Transverse colon (tissue), 4 donors: ENCODE measurements around the gene SLC26A4. TPM values are rescaled to one million over a fixed set of nuclear protein-coding genes. Genes with fewer than 3 reads are reported as not detected.

Experiments
- DNase-seq: peaks from one replicate; pipeline ENCODE4 v3.0.0-alpha.2; 2019
- H3K27ac ChIP-seq, 4 donors: fragments of 200-600 bp; sonication (generic); 2 replicates each; pipeline ENCODE4 v1.5.1; 2016 to 2018; ENCODE audit warnings: inconsistent platforms in 4 of 4
- H3K27me3 ChIP-seq: fragments of 200-600 bp; sonication (generic); 2 replicates; pipeline ENCODE4 v1.5.1; 2017; ENCODE audit warnings: inconsistent platforms
- H3K36me3 ChIP-seq, 4 donors: fragments of 200-600 bp; sonication (generic); 2 replicates each; pipeline ENCODE4 v1.5.1; 2017 to 2019; ENCODE audit warnings: inconsistent platforms in 4 of 4
- H3K4me1 ChIP-seq, 4 donors: fragments of 200-600 bp; sonication (generic); 2 replicates each; pipeline ENCODE4 v1.5.1; 2017 to 2020; ENCODE audit warnings: inconsistent platforms in 4 of 4
- H3K4me3 ChIP-seq, 4 donors: fragments of 200-600 bp; sonication (generic); 1 replicate in 1 of 4; 2 replicates in 3 of 4; pipeline versions ENCODE4 v1.5.1 to v1.6.1; 2017 to 2019; ENCODE audit warnings: inconsistent platforms in 4 of 4
- H3K9me3 ChIP-seq, 2 donors: fragments of 200-600 bp; sonication (generic); 2 replicates each; pipeline ENCODE4 v1.5.1; 2017 to 2019; ENCODE audit warnings: inconsistent platforms in 2 of 2
- EP300 ChIP-seq: sonication (generic); formaldehyde crosslinking; IDR thresholded peaks from one replicate; pipeline ENCODE4 v1.6.1; 2017; ENCODE audit warnings: antibody characterized with exemption, low read depth
- POLR2A ChIP-seq: fragments of 450-650 bp; IDR thresholded peaks from one replicate; pipeline ENCODE4 v1.6.1; 2016; ENCODE audit warnings: antibody characterized with exemption, mild to moderate bottlenecking, moderate library complexity
- POLR2AphosphoS5 ChIP-seq, 3 donors: sonication (generic); formaldehyde crosslinking; IDR thresholded peaks; one replicate each; pipeline ENCODE4 v1.6.1; 2016; ENCODE audit warnings: antibody characterized with exemption in 3 of 3
- WGBS, 2 donors: methylation state at CpG; one replicate each; pipeline ENCODE4 v1.1.5; 2018; ENCODE audit warnings: low coverage in 1 of 2; 5-methylcytosine and 5-hydroxymethylcytosine counted together
- in situ Hi-C, 4 donors: fragments of 200-750 bp; cut with MboI; loops; one replicate each; pipeline versions ENCODE4 v1.15.0 to v1.15.1; 2017; ENCODE audit warnings: low sequenced_read_pairs in 3 of 4, low pct_ligation_motif_present in 1 of 4, low pct_unique_long_range_greater_than_20kb in 1 of 4
- intact Hi-C: fragments of 100-400 bp; cut with DNase I; formaldehyde crosslinking; loops from one replicate; pipeline ENCODE4 v1.15.1; 2023; ENCODE audit warnings: low total_unique reads
- total RNA-seq, 4 donors: library from RNA; depleted of rRNA; stranded (reverse); fragments of >200 nt; gene quantifications; one replicate each; pipeline ENCODE4 v1.1.0, GENCODE V29; 2016
- TF ChIP-seq, protein P1 (sequence below), 5 experiments: fragments of 200-600 bp in 3 of 5; fragments of 450-650 bp in 2 of 5; sonication (generic) in 3 of 5; IDR thresholded peaks; 1 replicate in 2 of 5; 2 replicates in 3 of 5; pipeline ENCODE4 v1.5.1; 2016 to 2017; ENCODE audit warnings: antibody characterized with exemption in 5 of 5, inconsistent platforms in 3 of 5, mild to moderate bottlenecking in 2 of 5, moderate library complexity in 1 of 5

Gene SLC26A4
- total RNA-seq, 4 donors from 2014 or later, result 0.16 to 0.41 TPM; not detected in 2

DNA sequence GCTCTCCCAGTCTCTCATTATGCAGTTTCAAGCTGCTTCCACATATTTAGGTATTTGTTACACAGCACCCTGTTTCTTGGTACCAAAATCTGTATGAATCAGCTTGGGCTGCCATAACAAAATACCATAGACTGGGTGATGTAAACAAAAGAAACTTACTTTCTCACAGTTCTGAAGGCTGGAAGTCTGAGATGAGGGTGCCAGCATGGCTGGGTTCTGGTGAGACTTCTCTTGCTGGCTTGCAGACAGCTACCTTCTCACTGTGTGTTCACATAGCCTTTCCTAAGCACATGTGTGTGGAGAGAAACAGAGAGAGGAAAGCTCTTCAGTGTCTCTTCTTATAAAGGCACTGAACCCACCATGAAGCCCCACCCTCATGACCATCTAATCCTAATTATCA, 67.6 kb downstream of the SLC26A4 start:
- H3K4me1 ChIP-seq, result no peaks in the 10 kb centered on the region
- no peaks in the 10 kb centered on the region for H3K36me3 ChIP-seq
- TF ChIP-seq EP300 (no peak), POLR2A (no peak), POLR2AphosphoS5 (IDR thresholded peaks at IDR 0.05) (no peak)
- TF ChIP-seq, protein P1, sequence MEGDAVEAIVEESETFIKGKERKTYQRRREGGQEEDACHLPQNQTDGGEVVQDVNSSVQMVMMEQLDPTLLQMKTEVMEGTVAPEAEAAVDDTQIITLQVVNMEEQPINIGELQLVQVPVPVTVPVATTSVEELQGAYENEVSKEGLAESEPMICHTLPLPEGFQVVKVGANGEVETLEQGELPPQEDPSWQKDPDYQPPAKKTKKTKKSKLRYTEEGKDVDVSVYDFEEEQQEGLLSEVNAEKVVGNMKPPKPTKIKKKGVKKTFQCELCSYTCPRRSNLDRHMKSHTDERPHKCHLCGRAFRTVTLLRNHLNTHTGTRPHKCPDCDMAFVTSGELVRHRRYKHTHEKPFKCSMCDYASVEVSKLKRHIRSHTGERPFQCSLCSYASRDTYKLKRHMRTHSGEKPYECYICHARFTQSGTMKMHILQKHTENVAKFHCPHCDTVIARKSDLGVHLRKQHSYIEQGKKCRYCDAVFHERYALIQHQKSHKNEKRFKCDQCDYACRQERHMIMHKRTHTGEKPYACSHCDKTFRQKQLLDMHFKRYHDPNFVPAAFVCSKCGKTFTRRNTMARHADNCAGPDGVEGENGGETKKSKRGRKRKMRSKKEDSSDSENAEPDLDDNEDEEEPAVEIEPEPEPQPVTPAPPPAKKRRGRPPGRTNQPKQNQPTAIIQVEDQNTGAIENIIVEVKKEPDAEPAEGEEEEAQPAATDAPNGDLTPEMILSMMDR (IDR thresholded peaks at IDR 0.05), result no peak
- no peak for DNase-seq
- in situ Hi-C loops, result loop anchor here (10.0 to 25.0 kb wide), 6 partner anchors 159 to 541 kb away; partner anchors contain the start of genes COG5 (in 2 of the 4), DUS4L (in 2 of the 4), LAMB4 (in 2 of the 4) and DLD (in 1 of the 4)
- intact Hi-C loops, result loop anchor here (5.0 kb wide), 1 partner anchor 266 kb away; no protein-coding TSS in a partner anchor
- peaks cover 12% of the 10 kb centered on the region for H3K27me3 ChIP-seq
- H3K4me3 ChIP-seq, result no peak overlapping the region
- H3K9me3 ChIP-seq, result no peaks in the 10 kb centered on the region
- H3K27ac ChIP-seq, result no peak overlapping the region

DNA sequence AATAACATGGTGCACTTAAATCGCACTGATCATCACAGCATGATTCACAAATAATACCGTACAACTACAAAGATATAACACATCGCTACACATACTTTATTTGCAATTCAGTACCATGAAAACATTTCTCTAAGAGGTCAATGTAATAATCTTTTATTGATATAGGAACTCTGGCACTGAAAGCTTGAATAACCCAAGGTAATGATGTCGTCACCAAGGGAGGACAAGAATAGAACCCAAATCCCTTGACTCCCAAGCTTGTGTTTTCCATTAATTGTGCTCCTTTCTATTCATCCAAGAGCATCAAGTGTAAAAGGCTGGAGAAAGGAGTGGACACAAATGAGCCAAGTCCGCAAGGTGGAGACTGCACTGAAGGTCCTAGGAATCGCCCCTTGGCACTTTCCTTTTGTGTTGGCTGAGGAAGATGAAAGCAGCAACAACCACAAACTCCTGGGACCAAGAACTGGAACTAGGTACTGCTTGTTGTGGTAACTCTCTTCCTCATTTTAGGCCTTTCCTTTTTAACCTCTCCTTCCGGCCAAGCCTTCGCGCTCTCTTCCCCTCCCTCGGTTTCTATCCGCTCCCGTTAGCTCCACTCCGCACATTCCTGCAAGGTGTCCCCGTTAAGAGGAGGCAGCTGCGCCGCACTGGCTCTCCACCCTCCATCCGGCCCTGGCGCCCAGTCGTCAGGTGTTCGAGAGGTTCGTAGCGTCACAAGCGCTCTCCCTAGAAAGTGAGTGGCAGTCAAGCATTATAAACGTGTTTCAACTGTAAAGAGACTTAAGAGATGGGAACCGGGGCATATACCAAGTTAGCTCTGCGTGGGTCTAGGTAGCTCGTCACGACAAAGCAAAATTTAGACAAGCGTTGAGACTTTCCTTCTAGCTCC, 82.3 kb downstream of the SLC26A4 start:
- peaks cover 19 to 41% (median 28%) of the 10 kb centered on the region in 4 donors for H3K4me1 ChIP-seq
- H3K27ac ChIP-seq, result peak overlapping the region; percentile 93 to 96 (median 94)
- no peaks in the 10 kb centered on the region for H3K36me3 ChIP-seq
- no peaks in the 10 kb centered on the region for H3K9me3 ChIP-seq
- 15 to 67% methylated on average over 6 to 29 of the region's 29 CpGs for WGBS, 2 donors
- intact Hi-C loops (loop anchor here (1.0 kb wide), 1 partner anchor 136 kb away; no protein-coding TSS in a partner anchor), in situ Hi-C loops (loop anchor here (10.0 to 25.0 kb wide), 5 partner anchors 132 to 556 kb away; partner anchors contain the start of genes COG5 (in 2 of the 4), DUS4L (in 2 of the 4), LAMB4 (in 2 of the 4) and DLD (in 1 of the 4))
- peak overlapping the region; percentile 16 to 79 (median 63) for H3K4me3 ChIP-seq
- TF ChIP-seq POLR2AphosphoS5 (IDR thresholded peaks at IDR 0.05) (no peak), EP300 (no peak), POLR2A (no peak)
- TF ChIP-seq, protein P1 (IDR thresholded peaks at IDR 0.05), result no peak
- H3K27me3 ChIP-seq, result no peaks in the 10 kb centered on the region
- DNase-seq, result peak; percentile 63

DNA sequence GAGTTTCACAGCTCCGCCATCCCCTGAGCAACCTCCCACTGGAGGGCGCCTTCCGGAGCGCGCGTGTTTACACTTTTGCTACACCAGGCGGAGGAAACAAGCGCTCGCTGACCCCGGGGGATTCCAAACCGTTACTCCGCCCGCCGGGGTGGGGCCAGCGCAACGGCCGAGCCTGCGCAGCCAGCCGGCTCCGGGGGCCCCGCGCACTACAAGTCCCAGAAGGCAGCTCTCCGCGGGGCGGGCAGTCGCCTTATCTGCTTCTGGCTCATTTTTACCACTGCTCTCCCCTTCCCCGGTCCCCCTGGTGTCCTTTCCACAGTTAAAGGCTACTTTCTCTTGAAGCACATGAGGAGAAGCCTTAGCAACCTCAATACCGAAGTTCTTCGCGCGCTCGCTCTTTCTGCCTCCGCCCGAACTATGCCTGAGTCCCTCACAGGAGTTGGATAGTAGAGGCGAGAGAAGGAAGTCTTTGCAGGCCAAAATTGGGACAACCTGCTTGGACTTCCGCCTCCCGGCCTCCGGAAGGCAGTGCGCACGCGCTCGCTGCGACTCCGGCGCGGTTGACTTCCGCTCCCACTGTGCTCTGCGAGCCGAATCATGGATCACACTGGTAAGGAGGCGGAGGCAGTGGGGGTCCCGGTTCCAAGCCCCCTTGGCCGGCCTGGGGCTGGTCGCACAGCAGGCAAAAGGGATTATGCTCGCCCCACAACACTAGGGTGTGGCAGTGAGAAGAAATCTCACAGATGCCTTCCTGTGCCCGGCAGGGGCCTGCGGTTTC, 83.1 kb downstream of the SLC26A4 start, which contains the start of gene CBLL1:
Gene CBLL1 (plus strand): TSS at position 576 of the 778 bp plus-strand sequence. CDS start 22 bp downstream, at position 598.
- Histone ChIP-seq H3K36me3 (no peaks in the 10 kb centered on the region), H3K4me1 (peaks cover 19 to 49% (median 30%) of the 10 kb centered on the region in 4 donors), H3K27ac (peak within 1 kb of the TSS; percentile 93 to 96 (median 94)), H3K9me3 (no peaks in the 10 kb centered on the region), H3K27me3 (no peaks in the 10 kb centered on the region), H3K4me3 (peak within 1 kb of the TSS; percentile 59 to 84 (median 73))
- intact Hi-C loops, result loop anchor here (1.0 kb wide), 1 partner anchor 136 kb away; no protein-coding TSS in a partner anchor
- DNase-seq, result peak; percentile 97
- in situ Hi-C loops, result loop anchor here (10.0 to 25.0 kb wide), 5 partner anchors 131 to 556 kb away; partner anchors contain the start of genes COG5 (in 2 of the 4), DUS4L (in 2 of the 4), LAMB4 (in 2 of the 4) and DLD (in 1 of the 4)
- WGBS, 2 donors, result 0% methylated on average over 46 of the region's 56 CpGs; no CpG with 5 or more reads in 1 of the 2 donors
- TF ChIP-seq EP300, result no peak
- peak; percentile 68 for TF ChIP-seq POLR2A
- TF ChIP-seq, protein P1 (IDR thresholded peaks at IDR 0.05), result peak; percentile 65 to 83 (median 71)
- TF ChIP-seq POLR2AphosphoS5 (IDR thresholded peaks at IDR 0.05), result peak; percentile 69 to 91 (median 90)
